Erythroblast (primary cell): ENCODE results near the gene MSLN.

Source experiments
- GATA1 ChIP-seq: IDR thresholded peaks from 2 replicates; pipeline ENCODE4 v1.6.1; 2011; ENCODE audit warnings: low read depth, mild to moderate bottlenecking, control low read depth, low read length, moderate library complexity
- POLR2A ChIP-seq: IDR thresholded peaks from 2 replicates; pipeline ENCODE4 v1.6.1; 2011; ENCODE audit warnings: mild to moderate bottlenecking, low read length

DNA sequence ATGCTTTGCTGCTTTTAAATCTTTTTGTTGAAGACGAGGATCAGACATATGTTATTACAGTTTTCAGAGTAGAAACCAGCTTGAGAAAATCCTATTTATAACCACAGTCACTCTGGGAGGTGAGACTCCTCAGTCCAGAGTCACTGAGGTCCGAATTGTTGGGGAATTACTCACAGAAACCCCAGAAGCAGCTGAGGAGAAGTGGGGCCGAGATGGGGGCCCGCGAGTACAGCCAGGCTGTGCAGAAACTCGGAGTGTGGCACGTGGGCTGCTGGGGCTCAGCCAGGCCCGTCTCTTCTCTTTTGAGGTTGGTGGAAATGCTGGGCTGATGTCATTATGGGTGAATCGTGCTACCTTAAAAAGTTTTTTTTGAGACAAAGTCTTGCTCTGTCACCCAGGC, 54.4 kb downstream of the MSLN start:
- TF ChIP-seq POLR2A = no peak
- no peak for TF ChIP-seq GATA1
